ENCODE results near the gene TACR2. TPM values are rescaled to one million over a fixed set of nuclear protein-coding genes. Genes with fewer than 3 reads are reported as not detected.
A peak's percentile ranks its signal among the peaks of the same experiment; 100 is the strongest.

The TACR2 gene
- total RNA-seq, 1 donor from 2014 or later = not detected

DNA sequence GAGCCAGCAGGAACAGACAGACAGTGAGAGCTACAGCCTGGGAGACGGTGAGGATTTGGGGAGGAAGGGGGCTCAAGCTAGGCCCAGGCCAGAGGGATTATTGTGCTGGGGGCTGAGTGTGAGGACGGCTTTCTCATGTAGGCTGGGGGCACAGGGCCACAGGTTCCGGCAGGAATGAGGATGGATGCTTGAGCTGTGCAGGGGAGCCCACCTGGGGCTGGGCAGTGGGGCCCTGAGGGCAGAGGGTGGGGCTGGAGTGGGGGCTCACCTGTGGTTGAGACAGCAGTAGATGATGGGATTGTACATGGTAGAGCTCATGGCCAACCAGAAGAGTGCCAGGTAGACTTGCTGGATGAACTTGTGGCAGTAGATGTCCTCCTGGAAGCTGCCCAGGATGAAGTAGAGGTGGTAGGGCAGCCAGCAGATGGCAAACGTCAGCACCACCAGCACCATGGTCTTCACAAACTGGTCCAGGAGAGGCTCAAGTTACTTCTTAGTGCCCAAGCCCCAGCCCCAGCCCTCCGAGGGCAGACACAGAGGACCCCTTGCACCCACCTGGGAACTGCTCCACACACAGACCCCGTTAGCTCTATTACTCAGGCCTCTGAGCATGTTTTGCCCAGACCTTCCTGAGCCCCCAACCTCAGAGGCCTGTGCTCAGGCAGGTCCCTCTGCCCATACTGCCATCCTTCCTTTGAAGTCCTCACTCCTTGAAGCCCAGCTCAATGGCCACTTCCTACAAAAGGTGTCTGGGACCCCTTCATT is 9.7 kb downstream of the TACR2 start:
- H3K27ac Mint-ChIP-seq (ENCODE audit: unreplicated experiment) = peak overlapping the region; percentile 72

GRCh38 chr10:69406302-69406811 is 10.4 kb downstream of the TACR2 start:
- DNase-seq (ENCODE audit: extremely low spot score, unreplicated experiment) = no peak
- Mint-ChIP-seq H3K36me3 (ENCODE audit: unreplicated experiment) (peaks cover 18% of the 10 kb centered on the region), H3K4me1 (ENCODE audit: unreplicated experiment) (peaks cover 24% of the 10 kb centered on the region), H3K27me3 (ENCODE audit: unreplicated experiment) (no peaks in the 10 kb centered on the region), H3K27ac (ENCODE audit: unreplicated experiment) (peak overlapping the region; percentile 72), H3K9me3 (ENCODE audit: unreplicated experiment) (no peaks in the 10 kb centered on the region), H3K4me3 (ENCODE audit: unreplicated experiment) (no peak overlapping the region)
- TF ChIP-seq CTCF (IDR thresholded peaks at IDR 0.05) = no peak

More for the DNA sequence above, 9.7 kb downstream of the TACR2 start:
- Mint-ChIP-seq H3K36me3 (ENCODE audit: unreplicated experiment) (peaks cover 13% of the 10 kb centered on the region), H3K9me3 (ENCODE audit: unreplicated experiment) (no peaks in the 10 kb centered on the region), H3K27me3 (ENCODE audit: unreplicated experiment) (no peaks in the 10 kb centered on the region), H3K4me3 (ENCODE audit: unreplicated experiment) (no peak overlapping the region), H3K4me1 (ENCODE audit: unreplicated experiment) (peaks cover 24% of the 10 kb centered on the region)
- no peak for DNase-seq (ENCODE audit: extremely low spot score, unreplicated experiment)
- TF ChIP-seq CTCF (IDR thresholded peaks at IDR 0.05) = no peak

DNA sequence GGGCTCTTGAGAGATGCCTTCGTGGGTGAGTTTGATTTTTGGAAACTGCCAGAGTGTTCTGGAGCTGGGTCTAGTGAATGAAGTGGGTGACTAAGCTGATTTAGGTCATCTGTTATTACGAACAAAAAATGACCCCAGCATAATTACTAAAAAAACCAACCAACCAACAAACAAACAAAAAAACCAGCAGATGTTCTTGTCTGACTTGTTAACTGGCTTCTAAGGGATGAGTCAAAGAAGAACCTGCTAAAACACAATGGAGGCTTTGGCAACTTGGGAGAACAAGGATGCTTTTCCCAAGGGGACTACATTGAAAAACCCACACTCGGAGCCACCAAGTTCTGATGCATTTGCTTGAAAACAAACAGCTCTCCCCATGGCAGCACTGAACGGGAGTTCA is 11.5 kb downstream of the TACR2 start:
- Mint-ChIP-seq H3K4me1 (ENCODE audit: unreplicated experiment) (peaks cover 24% of the 10 kb centered on the region), H3K36me3 (ENCODE audit: unreplicated experiment) (peaks cover 25% of the 10 kb centered on the region), H3K9me3 (ENCODE audit: unreplicated experiment) (no peaks in the 10 kb centered on the region), H3K4me3 (ENCODE audit: unreplicated experiment) (no peak overlapping the region), H3K27me3 (ENCODE audit: unreplicated experiment) (no peaks in the 10 kb centered on the region), H3K27ac (ENCODE audit: unreplicated experiment) (no peak overlapping the region)
- no peak for DNase-seq (ENCODE audit: extremely low spot score, unreplicated experiment)
- no peak for TF ChIP-seq CTCF (IDR thresholded peaks at IDR 0.05)

DNA sequence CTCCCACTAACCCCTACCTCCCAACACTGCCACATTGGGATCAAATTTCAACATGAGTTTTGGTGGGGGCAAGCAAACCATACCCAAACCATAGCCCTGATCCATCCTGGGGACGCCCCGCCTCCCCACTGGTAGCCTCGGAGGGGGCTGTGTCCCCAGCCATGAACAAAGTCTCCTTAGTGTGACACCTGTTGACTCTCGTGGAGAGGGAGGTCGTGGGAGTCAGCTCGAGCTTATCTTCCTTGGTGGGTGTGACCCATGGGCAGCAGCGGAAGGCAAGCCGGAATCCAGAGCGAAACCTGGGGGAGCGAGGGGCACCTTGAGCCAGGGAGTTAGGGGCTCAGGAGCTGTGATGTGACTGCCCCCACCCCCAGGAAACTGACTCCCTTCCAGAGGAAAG is 11.9 kb downstream of the TACR2 start:
- Mint-ChIP-seq H3K36me3 (ENCODE audit: unreplicated experiment) (peaks cover 25% of the 10 kb centered on the region), H3K9me3 (ENCODE audit: unreplicated experiment) (no peaks in the 10 kb centered on the region), H3K4me1 (ENCODE audit: unreplicated experiment) (peaks cover 24% of the 10 kb centered on the region), H3K27ac (ENCODE audit: unreplicated experiment) (no peak overlapping the region), H3K4me3 (ENCODE audit: unreplicated experiment) (no peak overlapping the region), H3K27me3 (ENCODE audit: unreplicated experiment) (no peaks in the 10 kb centered on the region)
- TF ChIP-seq CTCF (IDR thresholded peaks at IDR 0.05) = no peak
- no peak for DNase-seq (ENCODE audit: extremely low spot score, unreplicated experiment)

GRCh38 chr10:69403519-69403918 is 13.2 kb downstream of the TACR2 start:
- H3K27me3 Mint-ChIP-seq (ENCODE audit: unreplicated experiment) = no peaks in the 10 kb centered on the region
- no peak for TF ChIP-seq CTCF (IDR thresholded peaks at IDR 0.05)
- peaks cover 32% of the 10 kb centered on the region for H3K36me3 Mint-ChIP-seq (ENCODE audit: unreplicated experiment)
- no peaks in the 10 kb centered on the region for H3K9me3 Mint-ChIP-seq (ENCODE audit: unreplicated experiment)
- H3K27ac Mint-ChIP-seq (ENCODE audit: unreplicated experiment) = no peak overlapping the region
- peaks cover 23% of the 10 kb centered on the region for H3K4me1 Mint-ChIP-seq (ENCODE audit: unreplicated experiment)
- H3K4me3 Mint-ChIP-seq (ENCODE audit: unreplicated experiment) = no peak overlapping the region
- no peak for DNase-seq (ENCODE audit: extremely low spot score, unreplicated experiment)
